Fibroblast of upper back skin (primary cell): ENCODE results near the gene LRRC19.

Source experiments
- DNase-seq: peaks from one replicate; pipeline ENCODE4 v3.0.0-alpha.2; 2013

The LRRC19 gene

GRCh38 chr9:27005491-27005890 lies at the start of gene LRRC19:
Gene LRRC19, minus strand, starts transcription at chr9:27005672. Its CDS starts 5,978 bp downstream, at chr9:26999694.
- no peak for DNase-seq

GRCh38 chr9:27054841-27055240 lies 49.4 kb upstream of the LRRC19 start:
- DNase-seq: no peak

GRCh38 chr9:27054125-27054524 lies 48.7 kb upstream of the LRRC19 start:
- DNase-seq: no peak

GRCh38 chr9:27053369-27054022 lies 48.0 kb upstream of the LRRC19 start:
- no peak for DNase-seq

- no peak for DNase-seq
Observed at GRCh38 chr9:27047136-27047535, 41.7 kb upstream of the LRRC19 start.

- no peak for DNase-seq
Observed at GRCh38 chr9:27043176-27043575, 37.7 kb upstream of the LRRC19 start.

GRCh38 chr9:27042476-27042875 lies 37.0 kb upstream of the LRRC19 start:
- no peak for DNase-seq

GRCh38 chr9:27041746-27042145 lies 36.3 kb upstream of the LRRC19 start:
- DNase-seq: peak; percentile 2

- DNase-seq: no peak
Observed at GRCh38 chr9:27037499-27037898, 32.0 kb upstream of the LRRC19 start.

GRCh38 chr9:27033815-27034403 lies 28.4 kb upstream of the LRRC19 start:
- peak; percentile 42 for DNase-seq

GRCh38 chr9:27029186-27029585 lies 23.7 kb upstream of the LRRC19 start:
- DNase-seq: no peak

- no peak for DNase-seq
Observed at GRCh38 chr9:27022920-27023319, 17.4 kb upstream of the LRRC19 start.

GRCh38 chr9:27019589-27019988 lies 14.1 kb upstream of the LRRC19 start:
- DNase-seq: peak; percentile 31

GRCh38 chr9:27003426-27004077 lies 1.9 kb downstream of the LRRC19 start:
- no peak for DNase-seq

- no peak for DNase-seq
Observed at GRCh38 chr9:26995810-26996209, 9.7 kb downstream of the LRRC19 start.

GRCh38 chr9:26983340-26983739 lies 22.1 kb downstream of the LRRC19 start:
- DNase-seq: no peak

- DNase-seq: peak; percentile 58
Observed at GRCh38 chr9:26975728-26976707, 29.5 kb downstream of the LRRC19 start.

- DNase-seq: no peak
Observed at GRCh38 chr9:26974927-26975326, 30.5 kb downstream of the LRRC19 start.

GRCh38 chr9:26973989-26974388 lies 31.5 kb downstream of the LRRC19 start:
- DNase-seq: no peak

- DNase-seq: no peak
Observed at GRCh38 chr9:26971721-26972120, 33.8 kb downstream of the LRRC19 start.

GRCh38 chr9:26956860-26957233 lies 48.6 kb downstream of the LRRC19 start:
- no peak for DNase-seq

GRCh38 chr9:26955921-26956859 lies 49.3 kb downstream of the LRRC19 start, which contains the start of gene IFT74:
Gene IFT74, plus strand, starts transcription at chr9:26956412. Its CDS starts 5,556 bp downstream, at chr9:26961968.
- DNase-seq: peak; percentile 98
